GM20000 (cell line): ENCODE results near the gene GDAP1L1.

ENCODE experiments used
- DNase-seq: peaks from one replicate; pipeline ENCODE4 v3.0.0; 2012; ENCODE audit warnings: low spot score
- CTCF ChIP-seq: IDR thresholded peaks from 2 replicates; pipeline ENCODE4 v1.5.1; 2012; ENCODE audit warnings: mild to moderate bottlenecking, control low read depth; ENCODE audit errors: extremely low read depth, missing control alignments

GDAP1L1 gene

DNA sequence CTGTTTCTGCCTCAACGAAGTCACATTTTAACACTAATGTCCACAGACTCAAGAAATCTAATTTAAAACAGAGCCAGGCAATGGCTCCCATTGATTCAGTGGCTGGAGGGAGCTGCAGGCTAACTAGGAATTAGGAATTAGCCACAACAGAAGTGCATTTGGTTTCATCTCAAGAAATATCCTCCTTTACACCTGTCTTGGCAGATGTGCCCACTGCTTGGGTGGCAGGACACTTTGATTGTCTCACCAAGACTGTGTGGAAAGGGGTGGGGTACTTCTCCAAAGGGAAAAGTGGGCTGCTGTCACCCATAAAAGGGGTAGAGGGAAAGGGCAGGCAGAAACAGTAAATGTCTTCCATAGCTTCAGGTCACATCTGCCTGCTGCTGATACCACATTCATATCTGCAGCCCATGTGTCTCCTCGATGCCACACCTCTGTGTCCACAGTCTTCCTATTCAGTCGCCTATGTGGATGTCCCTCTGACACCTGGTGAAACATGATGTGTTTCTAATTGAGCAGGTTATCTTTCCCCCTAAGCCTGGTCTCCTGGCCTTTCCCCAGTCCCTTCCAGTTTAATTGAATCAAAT, 25.6 kb upstream of the GDAP1L1 start:
- no peak for DNase-seq
- TF ChIP-seq CTCF: no peak

DNA sequence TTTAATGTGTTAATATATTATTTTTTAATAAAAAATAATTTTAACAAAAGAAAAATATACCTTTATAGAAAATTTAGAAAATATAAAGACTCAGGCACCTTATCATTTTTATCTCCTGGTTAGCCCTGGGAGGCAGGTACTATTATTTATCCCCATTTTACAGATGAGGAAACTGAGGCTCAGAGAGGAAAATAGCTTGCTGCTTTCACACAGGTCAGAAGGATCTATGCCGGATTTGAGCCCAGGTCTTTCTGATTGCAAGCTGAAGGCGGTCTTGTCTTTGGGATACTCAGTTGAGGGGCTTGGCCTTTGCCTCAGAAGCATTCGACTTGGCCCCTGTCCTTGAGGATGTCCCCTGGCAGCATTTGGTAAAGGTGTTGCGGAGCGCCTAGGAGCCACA, 25.1 kb upstream of the GDAP1L1 start:
- no peak for TF ChIP-seq CTCF
- no peak for DNase-seq

DNA sequence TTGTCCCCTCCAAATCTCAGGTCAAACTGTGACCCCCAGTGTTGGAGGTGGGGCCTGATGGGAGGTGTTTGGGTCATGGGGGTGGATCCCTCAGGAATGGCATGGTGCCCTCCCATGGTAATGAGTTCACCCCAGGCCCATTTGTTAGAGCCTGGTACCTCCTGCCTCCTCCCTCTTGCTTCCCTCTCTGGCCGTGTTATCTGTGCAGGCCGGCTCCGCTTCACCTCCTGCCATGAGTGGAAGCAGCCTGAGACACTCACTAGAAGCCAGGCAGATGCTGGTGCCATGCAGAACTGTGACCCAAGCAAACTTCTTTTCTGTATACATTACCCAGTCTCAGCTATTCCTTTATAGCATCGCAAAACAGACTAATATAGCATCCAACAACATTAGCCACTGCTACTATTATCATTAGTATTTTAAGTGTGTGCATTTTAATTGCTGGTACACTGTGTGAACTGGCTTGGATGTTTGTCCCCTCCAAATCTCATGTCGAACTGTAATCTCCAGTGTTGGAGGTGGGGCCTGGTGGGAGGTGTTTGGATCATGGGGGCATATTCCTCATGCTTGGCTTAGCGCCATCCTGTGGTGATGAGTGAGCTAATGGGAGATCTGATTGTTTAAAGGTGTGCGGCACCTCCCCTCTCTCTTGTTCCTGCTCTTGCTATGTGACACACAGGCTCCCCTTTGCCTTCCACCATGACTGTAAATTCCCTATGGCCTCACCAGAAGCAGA, 24.3 kb upstream of the GDAP1L1 start:
- no peak for DNase-seq
- no peak for TF ChIP-seq CTCF

- no peak for DNase-seq
- no peak for TF ChIP-seq CTCF
Measured at GRCh38 chr20:44223721-44224120, 23.4 kb upstream of the GDAP1L1 start.

DNA sequence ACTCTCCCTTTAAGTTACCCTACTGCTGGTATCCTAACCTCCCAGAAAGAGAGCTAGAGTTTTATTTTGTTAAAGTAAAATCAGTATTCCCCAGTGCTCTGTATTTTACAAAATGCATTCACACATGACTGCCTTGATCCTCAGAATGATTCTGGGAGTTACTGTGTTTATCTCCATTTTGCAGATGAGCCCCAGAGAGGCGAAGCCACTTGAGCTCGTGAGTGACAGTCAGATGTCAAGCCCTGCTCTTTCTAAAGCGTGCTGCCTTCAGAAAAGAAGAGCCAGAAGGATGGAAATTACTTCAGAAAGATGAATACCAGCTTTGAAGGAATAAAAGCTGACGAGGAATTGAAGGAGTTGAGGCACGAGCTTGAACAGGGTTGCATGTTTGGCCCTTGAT, 22.5 kb upstream of the GDAP1L1 start:
- no peak for DNase-seq
- no peak for TF ChIP-seq CTCF

DNA sequence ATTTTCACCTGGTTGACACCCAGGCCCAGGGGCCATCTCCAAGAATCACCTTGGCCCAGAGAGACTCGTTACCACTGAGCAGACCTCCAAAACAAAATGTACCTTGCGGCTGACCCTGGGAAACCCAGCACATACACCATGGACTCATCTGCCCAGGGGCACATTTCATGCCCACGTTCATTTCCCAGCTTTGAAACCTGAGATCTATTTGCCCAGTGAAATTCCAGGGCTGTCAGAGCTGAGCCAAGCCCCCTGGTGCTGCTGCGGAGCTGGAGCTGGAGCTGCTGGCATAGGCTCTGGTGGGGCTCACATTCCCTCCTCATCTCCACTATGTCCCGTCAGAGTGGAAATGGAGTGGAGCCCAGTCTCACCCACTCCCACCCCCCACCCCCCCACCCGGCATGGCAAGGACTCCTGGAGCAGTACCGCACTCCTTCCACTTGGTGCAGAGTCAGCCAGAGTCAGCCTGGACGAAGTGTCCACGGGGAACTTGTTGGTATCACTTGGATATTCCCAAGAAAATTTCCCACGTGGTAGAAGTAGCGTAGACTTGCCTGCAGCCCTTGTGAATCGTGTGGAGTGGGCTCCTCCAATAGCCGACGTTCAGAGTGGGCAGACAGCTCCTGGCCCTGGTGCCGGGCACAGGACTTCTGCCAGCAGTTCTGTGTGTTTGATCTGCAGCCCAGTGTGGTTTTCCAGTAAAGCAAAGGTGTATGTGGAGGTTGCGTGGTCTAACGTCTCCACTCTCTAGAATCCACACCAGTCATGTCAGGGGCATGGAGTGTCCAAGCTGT, 18.4 kb upstream of the GDAP1L1 start:
- no peak for DNase-seq
- no peak for TF ChIP-seq CTCF

- no peak for DNase-seq
- TF ChIP-seq CTCF: no peak
Measured at GRCh38 chr20:44231193-44231592, 15.9 kb upstream of the GDAP1L1 start.
